SK-N-SH (cell line): Measurements from ENCODE around the gene PPME1. TPM values are rescaled to one million over a fixed set of nuclear protein-coding genes. Genes with fewer than 3 reads are reported as not detected.

ENCODE experiments used
- CTCF ChIA-PET: fragments of 300-600, 350-600 bp; formaldehyde crosslinking; extraction: SDS; loops from one replicate; lab custom pipeline; 2021; lab: Yijun Ruan, JAX
- POLR2A ChIA-PET: fragments of 350-600 bp; sonication (Branson Sonifier 250); formaldehyde crosslinking; extraction: SDS; loops from one replicate; lab custom pipeline; 2020; ENCODE audit warnings: antibody characterized with exemption, inconsistent platforms; lab: Yijun Ruan, JAX
- DNase-seq: peaks from one replicate; pipeline ENCODE4 v3.0.0; 2012
- H2AFZ ChIP-seq: fragments of 200-600 bp; sonication (generic); 2 replicates; pipeline ENCODE4 v1.8.1; 2016; ENCODE audit warnings: antibody characterized with exemption, mild to moderate bottlenecking, low read depth
- H3F3A ChIP-seq: fragments of 200-600 bp; sonication (generic); replicated peaks from 2 replicates; pipeline ENCODE3; 2016; ENCODE audit warnings: antibody characterized with exemption, mild to moderate bottlenecking; ENCODE audit not compliant: insufficient read depth
- H3K27ac ChIP-seq, 2 experiments: fragments of 200-500 bp in 1 of 2; fragments of 200-600 bp in 1 of 2; sonication (Bioruptor generic) in 1 of 2; sonication (generic), shearing (Covaris generic) in 1 of 2; 2 replicates each; pipeline versions ENCODE4 v1.5.1 to v1.6.1; 2014 to 2016; ENCODE audit warnings: low read depth in 2 of 2, inconsistent platforms in 1 of 2, low read length in 1 of 2, mild to moderate bottlenecking in 1 of 2, mixed read lengths in 1 of 2
- H3K27me3 ChIP-seq: fragments of 200-600 bp; sonication (generic), shearing (Covaris generic); 2 replicates; pipeline ENCODE4 v1.6.1; 2016; ENCODE audit warnings: mixed run types; ENCODE audit not compliant: insufficient read depth
- H3K36me3 ChIP-seq, 2 experiments: fragments of 200-500 bp in 1 of 2; fragments of 200-600 bp in 1 of 2; sonication (Bioruptor generic) in 1 of 2; sonication (generic) in 1 of 2; replicated peaks in 1 of 2; 2 replicates each; pipeline versions ENCODE3 to v1.5.1; 2014 to 2016; ENCODE audit warnings: low read length in 1 of 2, mild to moderate bottlenecking in 1 of 2; ENCODE audit not compliant: insufficient read depth in 2 of 2, control insufficient read depth in 1 of 2
- H3K4me1 ChIP-seq, 2 experiments: fragments of 200-500 bp in 1 of 2; fragments of 200-600 bp in 1 of 2; sonication (Bioruptor generic) in 1 of 2; sonication (generic), shearing (Covaris generic) in 1 of 2; 2 replicates each; pipeline versions ENCODE4 v1.5.1 to v1.6.1; 2014 to 2016; ENCODE audit warnings: low read depth in 1 of 2, low read length in 1 of 2, mixed run types in 1 of 2; ENCODE audit not compliant: insufficient read depth in 2 of 2, control insufficient read depth in 1 of 2
- H3K4me2 ChIP-seq: fragments of 200-600 bp; sonication (generic), shearing (Covaris generic); 2 replicates; pipeline ENCODE4 v1.6.1; 2017; ENCODE audit warnings: mixed run types
- H3K4me3 ChIP-seq, 2 experiments: fragments of 200-500 bp in 1 of 2; fragments of 200-600 bp in 1 of 2; sonication (Bioruptor generic) in 1 of 2; sonication (generic), shearing (Covaris generic) in 1 of 2; 2 replicates each; pipeline versions ENCODE4 v1.5.1 to v1.8.1; 2014 to 2016; ENCODE audit warnings: low read depth in 2 of 2, inconsistent platforms in 1 of 2, low read length in 1 of 2, mild to moderate bottlenecking in 1 of 2, mixed read lengths in 1 of 2, moderate library complexity in 1 of 2
- H3K79me2 ChIP-seq: fragments of 200-600 bp; sonication (generic); 2 replicates; pipeline ENCODE4 v1.8.1; 2017; ENCODE audit warnings: mild to moderate bottlenecking; ENCODE audit not compliant: insufficient read depth
- H3K9ac ChIP-seq: fragments of 200-600 bp; sonication (generic); 2 replicates; pipeline ENCODE4 v1.6.1; 2017; ENCODE audit warnings: mixed run types
- H3K9me2 ChIP-seq: fragments of 200-600 bp; sonication (generic); 2 replicates; pipeline ENCODE4 v1.6.1; 2017; ENCODE audit warnings: mixed run types
- H3K9me3 ChIP-seq: fragments of 200-600 bp; sonication (generic); 2 replicates; pipeline ENCODE4 v1.6.1; 2017; ENCODE audit warnings: mixed run types, mild to moderate bottlenecking, moderate library complexity
- H4K20me1 ChIP-seq: fragments of 200-600 bp; sonication (generic); 2 replicates; pipeline ENCODE4 v1.6.1; 2017; ENCODE audit warnings: mild to moderate bottlenecking, mixed run types; ENCODE audit not compliant: insufficient read depth
- CTCF ChIP-seq: fragments of 200-600 bp; sonication (generic); IDR thresholded peaks from 2 replicates; pipeline ENCODE4 v1.6.1; 2017; ENCODE audit warnings: antibody characterized with exemption, mild to moderate bottlenecking, moderate library complexity
- EP300 ChIP-seq, 2 experiments: IDR thresholded peaks; 2 replicates each; pipeline versions ENCODE4 v1.4.0 to v1.6.1; 2012; ENCODE audit warnings: borderline replicate concordance in 1 of 2, low read depth in 1 of 2, low read length in 1 of 2
- FOSL2 ChIP-seq: IDR thresholded peaks from 2 replicates; pipeline ENCODE4 v1.4.0; 2012; ENCODE audit warnings: low read depth, mild to moderate bottlenecking, moderate library complexity, borderline replicate concordance
- GATA2 ChIP-seq: sonication (generic); formaldehyde crosslinking; IDR thresholded peaks from 2 replicates; pipeline ENCODE4 v1.5.0; 2020; ENCODE audit warnings: mild to moderate bottlenecking, missing genetic modification reagents
- IRF3 ChIP-seq: fragments of 150-350 bp; IDR thresholded peaks from 2 replicates; pipeline ENCODE4 v1.6.1; 2016; ENCODE audit warnings: mild to moderate bottlenecking, low read depth, low read length
- JUND ChIP-seq: IDR thresholded peaks from 2 replicates; pipeline ENCODE4 v1.4.0; 2012
- POLR2AphosphoS5 ChIP-seq: IDR thresholded peaks from 2 replicates; pipeline ENCODE4 v1.6.1; 2012; ENCODE audit warnings: low read depth, low read length
- RAD21 ChIP-seq: IDR thresholded peaks from 2 replicates; pipeline ENCODE4 v1.6.1; 2012; ENCODE audit warnings: mild to moderate bottlenecking, low read length
- REST ChIP-seq: IDR thresholded peaks from 2 replicates; pipeline ENCODE4 v1.6.1; 2012; ENCODE audit warnings: mild to moderate bottlenecking, low read depth, low read length, moderate library complexity
- TEAD4 ChIP-seq: IDR thresholded peaks from 2 replicates; pipeline ENCODE4 v1.4.0; 2012; ENCODE audit warnings: mild to moderate bottlenecking, borderline replicate concordance; ENCODE audit not compliant: insufficient read depth
- WGBS: methylation state at CpG from one replicate; pipeline ENCODE4 v1.1.6; 2017; ENCODE audit warnings: low lambda C conversion rate; 5-methylcytosine and 5-hydroxymethylcytosine counted together
- polyA plus RNA-seq, 3 experiments: library from polyadenylated mRNA; depleted of rRNA; stranded (reverse); fragments of >200 nt; gene quantifications; 2 replicates each; pipeline ENCODE4 v1.2.3, GENCODE V29; 2012
- TF ChIP-seq, protein P1 (sequence below): IDR thresholded peaks from 2 replicates; pipeline ENCODE4; 2012
- TF ChIP-seq, protein P2 (sequence below): IDR thresholded peaks from 2 replicates; pipeline ENCODE4 v1.4.0; 2012; ENCODE audit warnings: low read depth

The PPME1 gene
- polyA plus RNA-seq, 1 of the 3 experiments (the other 2 are of a cell fraction) = 107 TPM

GRCh38 chr11:74134661-74135060 is 36.4 kb upstream of the PPME1 start:
- Histone ChIP-seq H3F3A (peaks cover 29% of the 10 kb centered on the region), H3K27me3 (no peaks in the 10 kb centered on the region), H3K4me3 (no peak overlapping the region), H3K27ac (peak overlapping the region in 1 of 2 experiments; percentile 59; a peak in 2 of 4 replicates), H3K36me3 (peaks cover 22 to 32% of the 10 kb centered on the region in 2 experiments), H3K9me3 (no peaks in the 10 kb centered on the region), H4K20me1 (no peaks in the 10 kb centered on the region), H3K9ac (no peak overlapping the region), H2AFZ (no peak overlapping the region), H3K4me1 (peaks cover 7 to 45% of the 10 kb centered on the region in 2 experiments), H3K9me2 (no peaks in the 10 kb centered on the region), H3K79me2 (no peaks in the 10 kb centered on the region), H3K4me2 (no peak overlapping the region)
- DNase-seq = no peak
- TF ChIP-seq CTCF (no peak), JUND (no peak), IRF3 (no peak), REST (no peak), FOSL2 (no peak), RAD21 (no peak), POLR2AphosphoS5 (no peak), TEAD4 (no peak), EP300 (IDR thresholded peaks at IDR 0.05; ENCODE audit: borderline replicate concordance in 1 of 2, low read depth in 1 of 2, low read length in 1 of 2) (no peak), GATA2 (no peak)
- TF ChIP-seq, protein P1, sequence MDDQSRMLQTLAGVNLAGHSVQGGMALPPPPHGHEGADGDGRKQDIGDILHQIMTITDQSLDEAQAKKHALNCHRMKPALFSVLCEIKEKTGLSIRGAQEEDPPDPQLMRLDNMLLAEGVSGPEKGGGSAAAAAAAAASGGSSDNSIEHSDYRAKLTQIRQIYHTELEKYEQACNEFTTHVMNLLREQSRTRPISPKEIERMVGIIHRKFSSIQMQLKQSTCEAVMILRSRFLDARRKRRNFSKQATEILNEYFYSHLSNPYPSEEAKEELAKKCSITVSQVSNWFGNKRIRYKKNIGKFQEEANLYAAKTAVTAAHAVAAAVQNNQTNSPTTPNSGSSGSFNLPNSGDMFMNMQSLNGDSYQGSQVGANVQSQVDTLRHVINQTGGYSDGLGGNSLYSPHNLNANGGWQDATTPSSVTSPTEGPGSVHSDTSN = no peak
- TF ChIP-seq, protein P2, sequence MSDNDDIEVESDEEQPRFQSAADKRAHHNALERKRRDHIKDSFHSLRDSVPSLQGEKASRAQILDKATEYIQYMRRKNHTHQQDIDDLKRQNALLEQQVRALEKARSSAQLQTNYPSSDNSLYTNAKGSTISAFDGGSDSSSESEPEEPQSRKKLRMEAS = no peak
- CTCF ChIA-PET = interaction anchor here (1.0 kb wide), 1 partner anchor 14 kb away, joined by 3 read pairs; no protein-coding TSS in a partner anchor
- 95% methylated on average over 3 of the region's 3 CpGs for WGBS
- POLR2A ChIA-PET = no interaction called here
